ENCODE results near the gene WDR20.

DNA sequence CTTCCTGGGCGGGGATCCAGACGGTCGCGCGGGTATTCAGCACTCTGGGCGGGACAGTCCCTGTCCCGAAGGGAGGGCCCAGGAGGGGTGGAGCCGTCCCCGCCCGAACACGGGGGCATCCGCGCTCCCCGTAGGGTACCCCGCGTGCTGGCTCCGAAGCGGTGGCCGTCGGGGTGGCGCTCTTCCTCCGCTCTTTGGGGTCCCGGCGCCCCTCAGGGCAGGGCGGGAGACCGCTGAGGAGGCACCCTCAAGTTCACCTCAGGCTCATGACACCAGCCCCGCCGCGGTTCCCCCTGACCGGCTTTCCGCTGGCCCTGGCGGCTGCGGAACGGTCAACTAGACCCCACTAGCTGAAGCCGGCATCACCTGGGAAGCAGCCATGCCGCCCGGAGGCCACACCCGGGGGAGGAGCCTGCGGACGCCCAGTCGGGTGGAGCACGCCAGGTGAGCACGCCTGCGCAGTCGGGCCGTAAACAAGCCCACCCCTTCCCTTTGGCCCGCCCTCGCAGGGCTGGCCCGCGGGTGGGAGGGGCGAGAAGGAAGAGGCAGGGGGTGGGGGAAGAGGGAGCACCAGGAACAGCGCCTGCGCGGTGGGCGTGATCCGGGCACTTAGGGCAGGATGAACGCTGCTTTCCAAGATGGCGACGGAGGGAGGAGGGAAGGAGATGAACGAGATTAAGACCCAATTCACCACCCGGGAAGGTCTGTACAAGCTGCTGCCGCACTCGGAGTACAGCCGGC, at the start of gene WDR20:
- TF ChIP-seq, protein P1, sequence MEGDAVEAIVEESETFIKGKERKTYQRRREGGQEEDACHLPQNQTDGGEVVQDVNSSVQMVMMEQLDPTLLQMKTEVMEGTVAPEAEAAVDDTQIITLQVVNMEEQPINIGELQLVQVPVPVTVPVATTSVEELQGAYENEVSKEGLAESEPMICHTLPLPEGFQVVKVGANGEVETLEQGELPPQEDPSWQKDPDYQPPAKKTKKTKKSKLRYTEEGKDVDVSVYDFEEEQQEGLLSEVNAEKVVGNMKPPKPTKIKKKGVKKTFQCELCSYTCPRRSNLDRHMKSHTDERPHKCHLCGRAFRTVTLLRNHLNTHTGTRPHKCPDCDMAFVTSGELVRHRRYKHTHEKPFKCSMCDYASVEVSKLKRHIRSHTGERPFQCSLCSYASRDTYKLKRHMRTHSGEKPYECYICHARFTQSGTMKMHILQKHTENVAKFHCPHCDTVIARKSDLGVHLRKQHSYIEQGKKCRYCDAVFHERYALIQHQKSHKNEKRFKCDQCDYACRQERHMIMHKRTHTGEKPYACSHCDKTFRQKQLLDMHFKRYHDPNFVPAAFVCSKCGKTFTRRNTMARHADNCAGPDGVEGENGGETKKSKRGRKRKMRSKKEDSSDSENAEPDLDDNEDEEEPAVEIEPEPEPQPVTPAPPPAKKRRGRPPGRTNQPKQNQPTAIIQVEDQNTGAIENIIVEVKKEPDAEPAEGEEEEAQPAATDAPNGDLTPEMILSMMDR (IDR thresholded peaks at IDR 0.05) = no peak
- no peak for TF ChIP-seq ZFX (IDR thresholded peaks at IDR 0.05; ENCODE audit: borderline replicate concordance)
